Measurements from ENCODE around the gene TBC1D2.

Gene TBC1D2

GRCh38 chr9:98201749-98202148 is 53.7 kb downstream of the TBC1D2 start:
- H3K4me3 ChIP-seq (ENCODE audit: low read depth, low read length) = no peak overlapping the region
- TF ChIP-seq CTCF (IDR thresholded peaks at IDR 0.05; ENCODE audit: low read depth, low read length, missing control alignments) = no peak
- DNase-seq (ENCODE audit: low read depth) = no peak
- in situ Hi-C loops (cut with HindIII; ENCODE audit: low sequenced_read_pairs) = loop anchor here (10.0 kb wide), 1 partner anchor 83 kb away; no protein-coding TSS in a partner anchor

GRCh38 chr9:98201102-98201501 is 54.3 kb downstream of the TBC1D2 start:
- in situ Hi-C loops (cut with HindIII; ENCODE audit: low sequenced_read_pairs) = loop anchor here (10.0 kb wide), 1 partner anchor 84 kb away; no protein-coding TSS in a partner anchor
- DNase-seq (ENCODE audit: low read depth) = no peak
- H3K4me3 ChIP-seq (ENCODE audit: low read depth, low read length) = no peak overlapping the region
- no peak for TF ChIP-seq CTCF (IDR thresholded peaks at IDR 0.05; ENCODE audit: low read depth, low read length, missing control alignments)

GRCh38 chr9:98199388-98200033 is 55.9 kb downstream of the TBC1D2 start:
- H3K4me3 ChIP-seq (ENCODE audit: low read depth, low read length) = no peak overlapping the region
- in situ Hi-C loops (cut with HindIII; ENCODE audit: low sequenced_read_pairs) = loop anchor here (10.0 kb wide), 1 partner anchor 85 kb away; no protein-coding TSS in a partner anchor
- no peak for DNase-seq (ENCODE audit: low read depth)
- TF ChIP-seq CTCF (IDR thresholded peaks at IDR 0.05; ENCODE audit: low read depth, low read length, missing control alignments) = no peak

GRCh38 chr9:98195671-98196070 is 59.8 kb downstream of the TBC1D2 start:
- in situ Hi-C loops (cut with HindIII; ENCODE audit: low sequenced_read_pairs) = no loop called here
- TF ChIP-seq CTCF (IDR thresholded peaks at IDR 0.05; ENCODE audit: low read depth, low read length, missing control alignments) = no peak
- H3K4me3 ChIP-seq (ENCODE audit: low read depth, low read length) = no peak overlapping the region
- DNase-seq (ENCODE audit: low read depth) = no peak

- peak overlapping the region; percentile 63 for H3K4me3 ChIP-seq (ENCODE audit: low read depth, low read length)
- no peak for TF ChIP-seq CTCF (IDR thresholded peaks at IDR 0.05; ENCODE audit: low read depth, low read length, missing control alignments)
- in situ Hi-C loops (cut with HindIII; ENCODE audit: low sequenced_read_pairs) = no loop called here
- no peak for DNase-seq (ENCODE audit: low read depth)
Measured at GRCh38 chr9:98193336-98193944, 62.0 kb downstream of the TBC1D2 start.

GRCh38 chr9:98192503-98193335 is 62.7 kb downstream of the TBC1D2 start, which contains the start of gene CORO2A:
TSS of gene CORO2A (minus strand) at chr9:98192637. CDS start at chr9:98157660, 34,977 bp downstream.
- peak within 1 kb of the TSS; percentile 63 for H3K4me3 ChIP-seq (ENCODE audit: low read depth, low read length)
- peak; percentile 53 for TF ChIP-seq CTCF (IDR thresholded peaks at IDR 0.05; ENCODE audit: low read depth, low read length, missing control alignments)
- in situ Hi-C loops (cut with HindIII; ENCODE audit: low sequenced_read_pairs) = no loop called here
- DNase-seq (ENCODE audit: low read depth) = peak; percentile 16
